ENCODE data around the gene CES1.

DNA sequence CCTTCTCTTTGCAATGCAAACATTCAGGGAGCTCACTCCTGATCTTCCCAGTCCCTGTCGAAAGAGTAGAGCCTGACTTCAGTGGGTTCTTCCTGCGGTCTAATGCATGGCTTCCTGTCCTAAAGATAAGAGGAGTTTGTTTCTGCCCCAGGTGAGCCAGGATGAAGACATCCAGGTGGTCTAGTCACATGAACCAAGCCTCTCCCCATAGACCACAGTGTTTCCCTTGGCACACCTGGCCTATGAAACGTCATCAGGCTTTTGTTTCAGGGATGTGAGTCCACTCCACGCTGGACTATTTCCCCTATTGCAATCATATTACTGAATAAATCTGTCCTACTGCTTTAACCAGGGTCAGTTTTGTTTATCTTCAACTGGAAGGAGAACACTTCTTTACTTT lies 21.1 kb downstream of the CES1 start:
- TF ChIP-seq, protein P1, sequence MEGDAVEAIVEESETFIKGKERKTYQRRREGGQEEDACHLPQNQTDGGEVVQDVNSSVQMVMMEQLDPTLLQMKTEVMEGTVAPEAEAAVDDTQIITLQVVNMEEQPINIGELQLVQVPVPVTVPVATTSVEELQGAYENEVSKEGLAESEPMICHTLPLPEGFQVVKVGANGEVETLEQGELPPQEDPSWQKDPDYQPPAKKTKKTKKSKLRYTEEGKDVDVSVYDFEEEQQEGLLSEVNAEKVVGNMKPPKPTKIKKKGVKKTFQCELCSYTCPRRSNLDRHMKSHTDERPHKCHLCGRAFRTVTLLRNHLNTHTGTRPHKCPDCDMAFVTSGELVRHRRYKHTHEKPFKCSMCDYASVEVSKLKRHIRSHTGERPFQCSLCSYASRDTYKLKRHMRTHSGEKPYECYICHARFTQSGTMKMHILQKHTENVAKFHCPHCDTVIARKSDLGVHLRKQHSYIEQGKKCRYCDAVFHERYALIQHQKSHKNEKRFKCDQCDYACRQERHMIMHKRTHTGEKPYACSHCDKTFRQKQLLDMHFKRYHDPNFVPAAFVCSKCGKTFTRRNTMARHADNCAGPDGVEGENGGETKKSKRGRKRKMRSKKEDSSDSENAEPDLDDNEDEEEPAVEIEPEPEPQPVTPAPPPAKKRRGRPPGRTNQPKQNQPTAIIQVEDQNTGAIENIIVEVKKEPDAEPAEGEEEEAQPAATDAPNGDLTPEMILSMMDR (IDR thresholded peaks at IDR 0.05; ENCODE audit: borderline replicate concordance, extremely low read depth, low read length, poor library complexity, severe bottlenecking), result no peak
- no peak for TF ChIP-seq EZH2 (IDR thresholded peaks at IDR 0.05; ENCODE audit: borderline replicate concordance, low read depth, low read length, severe bottlenecking)
